T-helper 2 cell treated with Interferon-gamma antibody and Interleukin-4, amounts not matched to agents 5 μg/mL and 100 μg/mL, for 36 hours (primary cell): ENCODE measurements around the gene STAMBPL1.
A peak's percentile ranks its signal among the peaks of the same experiment; 100 is the strongest.
"Not testable (repeated sequence)": the region's sequence is repeated elsewhere in the genome, so short reads cannot be mapped to it uniquely, and the experiment has no call there.

Source experiments
- DNase-seq: peaks from one replicate; pipeline ENCODE4 v3.0.0; 2021; ENCODE audit warnings: low spot score
- H3K27ac Mint-ChIP-seq: one replicate; pipeline ENCODE4 v1.8.0; 2021; ENCODE audit warnings: mild to moderate bottlenecking, mixed read lengths
- H3K27me3 Mint-ChIP-seq: one replicate; pipeline ENCODE4 v1.8.0; 2021; ENCODE audit warnings: low read depth, mixed read lengths
- H3K36me3 Mint-ChIP-seq: one replicate; pipeline ENCODE4 v1.8.0; 2021; ENCODE audit warnings: low read depth, mixed read lengths
- H3K4me1 Mint-ChIP-seq: one replicate; pipeline ENCODE4 v1.8.0; 2021; ENCODE audit warnings: low read depth, mixed read lengths
- H3K4me3 Mint-ChIP-seq: one replicate; pipeline ENCODE4 v1.8.0; 2022; ENCODE audit warnings: mild to moderate bottlenecking, moderate library complexity, mixed read lengths
- H3K9me3 Mint-ChIP-seq: one replicate; pipeline ENCODE4 v1.8.0; 2021; ENCODE audit warnings: mixed read lengths

The STAMBPL1 gene

GRCh38 chr10:88879534-88880281 is at the start of gene STAMBPL1:
TSS of gene STAMBPL1 (plus strand) at chr10:88880245. CDS start at chr10:88901709, 21,464 bp downstream.
- Mint-ChIP-seq H3K27ac (peak within 1 kb of the TSS; percentile 85), H3K4me1 (peaks cover 54% of the 10 kb centered on the region), H3K4me3 (peak within 1 kb of the TSS; percentile 94), H3K9me3 (peaks cover 9% of the 10 kb centered on the region), H3K36me3 (peaks cover 29% of the 10 kb centered on the region), H3K27me3 (no peaks in the 10 kb centered on the region)
- peak; percentile 83 for DNase-seq

- Mint-ChIP-seq H3K4me3 (no peak overlapping the region), H3K27ac (no peak overlapping the region), H3K27me3 (no peaks in the 10 kb centered on the region), H3K9me3 (no peaks in the 10 kb centered on the region), H3K4me1 (peaks cover 58% of the 10 kb centered on the region), H3K36me3 (peaks cover 13% of the 10 kb centered on the region)
- DNase-seq = no peak
Observed at GRCh38 chr10:88830643-88831268, 49.3 kb upstream of the STAMBPL1 start.

- peaks cover 6% of the 10 kb centered on the region for H3K36me3 Mint-ChIP-seq
- peak overlapping the region; percentile 11 for H3K4me3 Mint-ChIP-seq
- H3K27me3 Mint-ChIP-seq = no peaks in the 10 kb centered on the region
- DNase-seq = no peak
- peaks cover 50% of the 10 kb centered on the region for H3K4me1 Mint-ChIP-seq
- no peaks in the 10 kb centered on the region for H3K9me3 Mint-ChIP-seq
- H3K27ac Mint-ChIP-seq = peak overlapping the region; percentile 20
Observed at GRCh38 chr10:88831709-88832108, 48.3 kb upstream of the STAMBPL1 start.

GRCh38 chr10:88832376-88832775 is 47.7 kb upstream of the STAMBPL1 start:
- H3K36me3 Mint-ChIP-seq = peaks cover 4% of the 10 kb centered on the region
- no peaks in the 10 kb centered on the region for H3K27me3 Mint-ChIP-seq
- no peak overlapping the region for H3K27ac Mint-ChIP-seq
- no peaks in the 10 kb centered on the region for H3K9me3 Mint-ChIP-seq
- H3K4me3 Mint-ChIP-seq = no peak overlapping the region
- no peak for DNase-seq
- H3K4me1 Mint-ChIP-seq = peaks cover 44% of the 10 kb centered on the region

- Mint-ChIP-seq H3K27me3 (no peaks in the 10 kb centered on the region), H3K4me1 (peaks cover 39% of the 10 kb centered on the region), H3K9me3 (no peaks in the 10 kb centered on the region), H3K36me3 (peaks cover 2% of the 10 kb centered on the region), H3K4me3 (no peak overlapping the region), H3K27ac (peak overlapping the region; percentile 35)
- no peak for DNase-seq
Observed at GRCh38 chr10:88833156-88833555, 46.9 kb upstream of the STAMBPL1 start.

GRCh38 chr10:88833723-88834122 is 46.3 kb upstream of the STAMBPL1 start:
- Mint-ChIP-seq H3K36me3 (peaks cover 2% of the 10 kb centered on the region), H3K9me3 (no peaks in the 10 kb centered on the region), H3K4me1 (peaks cover 33% of the 10 kb centered on the region), H3K4me3 (peak overlapping the region; percentile 52), H3K27me3 (no peaks in the 10 kb centered on the region), H3K27ac (peak overlapping the region; percentile 35)
- no peak for DNase-seq

- Mint-ChIP-seq H3K9me3 (no peaks in the 10 kb centered on the region), H3K4me3 (no peak overlapping the region), H3K4me1 (peaks cover 32% of the 10 kb centered on the region), H3K27ac (no peak overlapping the region), H3K27me3 (no peaks in the 10 kb centered on the region), H3K36me3 (peaks cover 2% of the 10 kb centered on the region)
- peak; percentile 80 for DNase-seq
Observed at GRCh38 chr10:88835096-88835909, 44.7 kb upstream of the STAMBPL1 start.

GRCh38 chr10:88835910-88836221 is 44.2 kb upstream of the STAMBPL1 start:
- no peak for DNase-seq
- no peak overlapping the region for H3K4me3 Mint-ChIP-seq
- H3K27me3 Mint-ChIP-seq = no peaks in the 10 kb centered on the region

GRCh38 chr10:88837632-88838031 is 42.4 kb upstream of the STAMBPL1 start:
- not testable (repeated sequence) for H3K4me3 Mint-ChIP-seq, H3K9me3 Mint-ChIP-seq, H3K27ac Mint-ChIP-seq, DNase-seq, H3K36me3 Mint-ChIP-seq, H3K27me3 Mint-ChIP-seq
- H3K4me1 Mint-ChIP-seq = peaks cover 28% of the 10 kb centered on the region

More at GRCh38 chr10:88835910-88836221, 44.2 kb upstream of the STAMBPL1 start:
- no peaks in the 10 kb centered on the region for H3K9me3 Mint-ChIP-seq
- peaks cover 2% of the 10 kb centered on the region for H3K36me3 Mint-ChIP-seq
- H3K27ac Mint-ChIP-seq = no peak overlapping the region
- H3K4me1 Mint-ChIP-seq = peaks cover 31% of the 10 kb centered on the region

GRCh38 chr10:88838766-88839350 is 41.2 kb upstream of the STAMBPL1 start:
- no peaks in the 10 kb centered on the region for H3K36me3 Mint-ChIP-seq
- no peak overlapping the region for H3K27ac Mint-ChIP-seq

GRCh38 chr10:88840104-88840503 is 39.9 kb upstream of the STAMBPL1 start:
- no peak for DNase-seq
- H3K4me3 Mint-ChIP-seq = no peak overlapping the region
- peaks cover 15% of the 10 kb centered on the region for H3K4me1 Mint-ChIP-seq
- H3K36me3 Mint-ChIP-seq = no peaks in the 10 kb centered on the region
- no peak overlapping the region for H3K27ac Mint-ChIP-seq
- no peaks in the 10 kb centered on the region for H3K9me3 Mint-ChIP-seq
- H3K27me3 Mint-ChIP-seq = peaks cover 5% of the 10 kb centered on the region

More at GRCh38 chr10:88838766-88839350, 41.2 kb upstream of the STAMBPL1 start:
- DNase-seq = no peak
- Mint-ChIP-seq H3K4me3 (no peak overlapping the region), H3K9me3 (no peaks in the 10 kb centered on the region), H3K27me3 (peaks cover 3% of the 10 kb centered on the region), H3K4me1 (peaks cover 16% of the 10 kb centered on the region)

GRCh38 chr10:88840881-88841280 is 39.2 kb upstream of the STAMBPL1 start:
- H3K36me3 Mint-ChIP-seq = no peaks in the 10 kb centered on the region
- no peaks in the 10 kb centered on the region for H3K9me3 Mint-ChIP-seq
- no peak overlapping the region for H3K4me3 Mint-ChIP-seq

GRCh38 chr10:88841316-88842111 is 38.5 kb upstream of the STAMBPL1 start:
- no peaks in the 10 kb centered on the region for H3K36me3 Mint-ChIP-seq
- H3K9me3 Mint-ChIP-seq = no peaks in the 10 kb centered on the region
- no peak for DNase-seq
- no peak overlapping the region for H3K4me3 Mint-ChIP-seq
- peaks cover 10% of the 10 kb centered on the region for H3K27me3 Mint-ChIP-seq
- H3K4me1 Mint-ChIP-seq = peaks cover 15% of the 10 kb centered on the region
- H3K27ac Mint-ChIP-seq = no peak overlapping the region

More at GRCh38 chr10:88840881-88841280, 39.2 kb upstream of the STAMBPL1 start:
- Mint-ChIP-seq H3K4me1 (peaks cover 15% of the 10 kb centered on the region), H3K27me3 (peaks cover 10% of the 10 kb centered on the region), H3K27ac (no peak overlapping the region)
- no peak for DNase-seq
